LHCN-M2 (cell line): ENCODE data around the gene GRIN2D. TPM values are rescaled to one million over a fixed set of nuclear protein-coding genes. Genes with fewer than 3 reads are reported as not detected.

Experiments
- DNase-seq: peaks from one replicate; pipeline ENCODE4 v3.0.0-alpha.2; 2012; ENCODE audit warnings: low read depth
- total RNA-seq: library from RNA; depleted of rRNA; stranded (reverse); fragments of >200 nt; gene quantifications from 2 replicates; pipeline ENCODE4 v1.2.3, GENCODE V29; 2014; rRNA removed

GRIN2D gene
- total RNA-seq, 1 experiment from 2014 or later = not detected

DNA sequence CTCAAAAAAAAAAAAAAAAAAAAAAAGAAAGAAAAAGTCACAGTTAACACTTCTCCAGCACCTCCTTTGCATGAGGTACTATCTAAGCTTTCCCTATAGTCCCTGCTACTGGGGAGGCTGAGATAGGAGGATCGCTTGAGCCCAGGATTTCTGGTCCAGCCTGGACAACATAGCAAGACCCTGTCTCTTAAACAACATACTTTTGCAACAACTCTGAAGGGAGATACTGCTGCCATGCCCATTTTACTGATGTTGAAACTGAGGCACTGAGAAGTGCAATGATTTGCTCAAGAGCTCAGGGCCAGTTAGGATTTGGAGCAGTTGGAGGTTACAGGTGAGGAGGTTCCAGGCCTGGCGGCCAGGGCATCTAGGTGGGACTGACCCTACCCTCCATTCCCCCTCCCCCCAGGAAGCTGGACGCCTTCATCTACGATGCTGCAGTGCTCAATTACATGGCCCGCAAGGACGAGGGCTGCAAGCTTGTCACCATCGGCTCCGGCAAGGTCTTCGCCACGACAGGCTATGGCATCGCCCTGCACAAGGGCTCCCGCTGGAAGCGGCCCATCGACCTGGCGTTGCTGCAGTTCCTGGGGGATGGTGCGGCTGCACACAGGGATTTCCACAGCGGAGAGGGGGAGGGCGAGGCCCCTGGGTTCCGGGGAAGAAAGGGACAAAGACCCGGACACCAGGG lies 48.0 kb downstream of the GRIN2D start:
- no peak for DNase-seq

DNA sequence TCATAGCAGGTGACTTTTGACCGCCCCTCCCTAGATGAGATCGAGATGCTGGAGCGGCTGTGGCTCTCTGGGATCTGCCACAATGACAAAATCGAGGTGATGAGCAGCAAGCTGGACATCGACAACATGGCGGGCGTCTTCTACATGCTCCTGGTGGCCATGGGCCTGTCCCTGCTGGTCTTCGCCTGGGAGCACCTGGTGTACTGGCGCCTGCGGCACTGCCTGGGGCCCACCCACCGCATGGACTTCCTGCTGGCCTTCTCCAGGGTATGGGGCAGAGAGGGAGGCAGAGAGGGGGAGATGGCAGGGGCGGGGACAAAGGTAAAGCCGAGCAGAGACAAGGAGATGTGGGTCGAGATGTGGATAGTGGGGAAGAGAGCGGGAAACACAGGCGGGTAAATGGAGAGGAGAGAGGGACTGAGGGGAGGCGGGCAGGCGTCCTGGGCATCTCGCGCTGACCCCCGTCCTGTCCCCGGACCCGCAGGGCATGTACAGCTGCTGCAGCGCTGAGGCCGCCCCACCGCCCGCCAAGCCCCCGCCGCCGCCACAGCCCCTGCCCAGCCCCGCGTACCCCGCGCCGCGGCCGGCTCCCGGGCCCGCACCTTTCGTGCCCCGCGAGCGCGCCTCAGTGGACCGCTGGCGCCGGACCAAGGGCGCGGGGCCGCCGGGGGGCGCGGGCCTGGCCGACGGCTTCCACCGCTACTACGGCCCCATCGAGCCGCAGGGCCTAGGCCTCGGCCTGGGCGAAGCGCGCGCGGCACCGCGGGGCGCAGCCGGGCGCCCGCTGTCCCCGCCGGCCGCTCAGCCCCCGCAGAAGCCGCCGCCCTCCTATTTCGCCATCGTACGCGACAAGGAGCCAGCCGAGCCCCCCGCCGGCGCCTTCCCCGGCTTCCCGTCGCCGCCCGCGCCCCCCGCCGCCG lies 48.9 kb downstream of the GRIN2D start:
- no peak for DNase-seq

DNA sequence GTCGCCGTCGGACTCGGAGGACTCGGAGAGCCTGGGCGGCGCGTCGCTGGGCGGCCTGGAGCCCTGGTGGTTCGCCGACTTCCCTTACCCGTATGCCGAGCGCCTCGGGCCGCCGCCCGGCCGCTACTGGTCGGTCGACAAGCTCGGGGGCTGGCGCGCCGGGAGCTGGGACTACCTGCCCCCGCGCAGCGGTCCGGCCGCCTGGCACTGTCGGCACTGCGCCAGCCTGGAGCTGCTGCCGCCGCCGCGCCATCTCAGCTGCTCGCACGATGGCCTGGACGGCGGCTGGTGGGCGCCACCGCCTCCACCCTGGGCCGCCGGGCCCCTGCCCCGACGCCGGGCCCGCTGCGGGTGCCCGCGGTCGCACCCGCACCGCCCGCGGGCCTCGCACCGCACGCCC lies 49.8 kb downstream of the GRIN2D start:
- no peak for DNase-seq

Other genes with a start within 250 kb of the GRIN2D start
- gene LIG1, start 223.3 kb upstream of the GRIN2D start, total RNA-seq = 49.8 and 54.9 TPM in 2 replicates
- 1.3 and 2.9 TPM in 2 replicates for gene ZSWIM9, start 223.0 kb upstream of the GRIN2D start, total RNA-seq
- 12.3 and 26.1 TPM in 2 replicates for gene CARD8, start 137.8 kb upstream of the GRIN2D start, total RNA-seq
- gene ZNF114, start 123.6 kb upstream of the GRIN2D start, total RNA-seq = 0.13 TPM in 1 of 2 replicates, not detected in the other
- gene EMP3, start 68.1 kb upstream of the GRIN2D start, total RNA-seq = 184 and 258 TPM in 2 replicates
- gene TMEM143, start 29.7 kb upstream of the GRIN2D start, total RNA-seq = 7.3 and 7.6 TPM in 2 replicates
- not detected in 2 replicates for gene SYNGR4, start 29.3 kb upstream of the GRIN2D start, total RNA-seq
- 115 and 121 TPM in 2 replicates for gene KDELR1, start 2.1 kb upstream of the GRIN2D start, total RNA-seq
- gene GRWD1, start 52.3 kb downstream of the GRIN2D start, total RNA-seq = 66.9 and 70.5 TPM in 2 replicates
- gene KCNJ14, start 61.9 kb downstream of the GRIN2D start, total RNA-seq = 0.52 and 0.71 TPM in 2 replicates
- 37.7 and 61.0 TPM in 2 replicates for gene CYTH2, start 75.7 kb downstream of the GRIN2D start, total RNA-seq
- 0.06 and 0.13 TPM in 2 replicates for gene LMTK3, start 118.2 kb downstream of the GRIN2D start, total RNA-seq
- gene SULT2B1, start 158.5 kb downstream of the GRIN2D start, total RNA-seq = not detected in 2 replicates
- gene SPACA4, start 213.1 kb downstream of the GRIN2D start, total RNA-seq = not detected in 2 replicates
- gene FAM83E, start 221.4 kb downstream of the GRIN2D start, total RNA-seq = not detected in 2 replicates
- 1,651 and 2,205 TPM in 2 replicates for gene RPL18, start 225.5 kb downstream of the GRIN2D start, total RNA-seq
- gene SPHK2, start 225.8 kb downstream of the GRIN2D start, total RNA-seq = 13.3 and 16.2 TPM in 2 replicates
- 2.9 and 4.8 TPM in 2 replicates for gene DBP, start 243.7 kb downstream of the GRIN2D start, total RNA-seq